Right lobe of liver (tissue), 6 donors: Measurements from ENCODE around the gene COX7B. TPM values are rescaled to one million over a fixed set of nuclear protein-coding genes. Genes with fewer than 3 reads are reported as not detected.

Experiments
- ATAC-seq, 4 donors: fragments of 200-7000 bp; cut with Tn5 transposase; one replicate each; pipeline ENCODE4 v1.9.1; 2020; ENCODE audit warnings: mild to moderate bottlenecking in 4 of 4, moderate library complexity in 4 of 4
- DNase-seq, 3 donors: peaks; one replicate each; pipeline ENCODE4 v3.0.0-alpha.2; 2020
- H3K27ac ChIP-seq, 3 donors: fragments of 200-600 bp; one replicate each; pipeline ENCODE4 v1.8.0; 2022
- H3K27me3 ChIP-seq, 2 donors: fragments of 200-600 bp; one replicate each; pipeline ENCODE4 v1.8.0; 2022
- H3K36me3 ChIP-seq, 4 donors: fragments of 200-600 bp; sonication (generic) in 1 of 4; one replicate each; pipeline versions ENCODE4 v1.5.1 to v1.8.0; 2017 to 2022; ENCODE audit warnings: control low read depth in 1 of 4
- H3K4me1 ChIP-seq, 4 donors: fragments of 200-600 bp; sonication (generic) in 1 of 4; one replicate each; pipeline versions ENCODE4 v1.5.1 to v1.8.0; 2017 to 2022; ENCODE audit warnings: control low read depth in 1 of 4
- H3K4me3 ChIP-seq, 3 donors: fragments of 200-600 bp; one replicate each; pipeline ENCODE4 v1.8.0; 2022
- H3K9me3 ChIP-seq, 4 donors: fragments of 200-600 bp; sonication (generic) in 1 of 4; one replicate each; pipeline versions ENCODE4 v1.5.1 to v1.8.0; 2017 to 2022; ENCODE audit warnings: control low read depth in 1 of 4
- CTCF ChIP-seq, 4 donors: fragments of 200-600 bp in 3 of 4; fragments of 450-650 bp in 1 of 4; IDR thresholded peaks; one replicate each; pipeline versions ENCODE4 v1.5.1 to v1.8.0; 2016 to 2022; ENCODE audit warnings: antibody characterized with exemption in 4 of 4, mild to moderate bottlenecking in 2 of 4
- POLR2A ChIP-seq: fragments of 450-650 bp; IDR thresholded peaks from one replicate; pipeline ENCODE4 v1.6.1; 2017; ENCODE audit warnings: antibody characterized with exemption, mild to moderate bottlenecking
- WGBS: methylation state at CpG from one replicate; pipeline ENCODE4 v1.1.6; 2018; ENCODE audit warnings: low coverage, low lambda C conversion rate; ENCODE audit not compliant: insufficient coverage; ENCODE audit errors: missing lambda C conversion rate; 5-methylcytosine and 5-hydroxymethylcytosine counted together
- intact Hi-C, 2 donors: fragments of 100-400 bp; cut with DNase I; formaldehyde crosslinking; loops; one replicate each; pipeline versions ENCODE4 v1.11.2 to v1.14.1; 2022
- total RNA-seq, 6 experiments: library from RNA; depleted of rRNA in 2 of 6; stranded (reverse); fragments of >200 nt in 2 of 6; fragmentation: NEBNext Ultra II Directional in 3 of 6; extraction: Animal tissue kit (Norgen Biotek cat#: 25700) in 3 of 6; gene quantifications; one replicate each; pipeline versions ENCODE4 v1.1.0 to v1.2.4, GENCODE V29; 2016 to 2023
- donor health status: DM: no; HTN: yes; CAD: no.
- donor health status: DM: no; HTN: no; CAD: no.
- donor health status: DM: no; HTN: no; CAD: no.
- donor health status: DM: no; HTN: yes; CAD: no.
- donor health status: DM: no; HTN: yes; CAD: no.

The COX7B gene
- total RNA-seq, 6 experiments from 2014 or later: 144 to 906 (median 181) TPM

DNA sequence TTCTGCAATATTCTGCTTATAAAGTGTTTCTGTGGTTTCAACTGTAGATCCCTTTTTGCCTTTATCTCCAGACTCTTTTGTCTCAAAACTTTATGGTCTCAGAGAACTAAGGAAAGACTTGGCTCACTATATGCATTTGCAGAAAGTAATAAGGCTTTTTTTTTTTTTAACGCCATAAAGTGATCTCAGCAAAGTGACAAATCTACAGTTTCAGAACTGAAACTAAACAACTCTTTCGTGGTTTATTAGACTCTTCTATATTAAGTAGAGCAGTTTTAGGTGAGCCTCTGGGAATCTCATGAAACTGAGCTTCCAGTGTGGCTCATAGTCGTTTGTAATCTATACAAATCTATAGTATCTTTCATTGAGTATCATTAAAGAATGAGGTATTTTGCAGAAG, 26.5 kb downstream of the COX7B start:
- TF ChIP-seq POLR2A (no peak), CTCF (IDR thresholded peaks at IDR 0.05) (no peak)
- Histone ChIP-seq H3K4me1 (no peaks in the 10 kb centered on the region), H3K4me3 (no peak overlapping the region), H3K27me3 (no peaks in the 10 kb centered on the region), H3K9me3 (no peaks in the 10 kb centered on the region), H3K27ac (no peak overlapping the region), H3K36me3 (no peaks in the 10 kb centered on the region)
- 23% methylated on average over 3 of the region's 3 CpGs for WGBS
- intact Hi-C loops: no loop called here
- ATAC-seq: no peak
- DNase-seq: no peak

DNA sequence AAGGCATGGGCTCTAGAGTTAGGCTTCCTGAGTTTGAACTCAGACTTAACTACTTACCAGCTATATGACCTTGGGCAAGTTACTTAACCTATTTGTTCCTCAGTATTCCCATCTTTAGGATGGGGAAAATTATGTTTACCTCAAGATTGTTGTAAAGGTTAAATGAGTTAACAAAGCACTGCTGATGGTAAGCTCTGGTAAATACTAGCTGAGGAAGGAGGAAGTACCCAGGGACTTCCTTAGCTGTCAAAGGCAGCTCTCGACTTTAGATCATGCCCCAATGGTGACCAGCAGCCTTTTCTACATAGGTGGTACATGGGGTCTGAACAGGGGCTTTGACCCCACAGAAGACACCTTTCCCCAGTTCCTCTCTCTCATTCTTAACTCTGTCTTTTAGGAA, 31.3 kb downstream of the COX7B start:
- Histone ChIP-seq H3K4me1 (no peaks in the 10 kb centered on the region), H3K9me3 (no peaks in the 10 kb centered on the region), H3K27me3 (no peaks in the 10 kb centered on the region), H3K36me3 (no peaks in the 10 kb centered on the region), H3K4me3 (no peak overlapping the region), H3K27ac (no peak overlapping the region)
- TF ChIP-seq CTCF (IDR thresholded peaks at IDR 0.05) (no peak), POLR2A (no peak)
- DNase-seq (no peak), ATAC-seq (no peak)
- WGBS: 43% methylated on average over 1 of the region's 1 CpG
- intact Hi-C loops: no loop called here

DNA sequence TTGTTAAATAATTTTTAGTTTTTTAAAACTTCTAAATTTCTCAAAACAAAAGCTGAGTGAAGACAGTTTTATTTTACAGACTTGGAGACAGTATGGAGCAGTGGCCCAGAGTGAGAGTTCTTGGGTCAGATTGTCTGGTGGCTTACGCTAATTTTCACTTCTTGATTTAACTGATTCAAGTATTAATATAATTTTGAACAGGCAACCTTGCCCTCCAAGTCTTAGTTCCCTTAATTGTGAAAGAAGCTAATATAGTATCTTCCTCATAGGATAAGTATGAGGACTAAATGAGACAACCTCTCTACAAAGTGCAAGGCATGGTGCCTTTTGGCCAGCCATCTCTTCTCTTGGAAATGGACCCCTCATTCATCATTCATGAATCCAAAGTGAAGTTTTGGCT, 36.6 kb downstream of the COX7B start:
- TF ChIP-seq CTCF (IDR thresholded peaks at IDR 0.05) (no peak), POLR2A (no peak)
- no peak for ATAC-seq
- no peaks in the 10 kb centered on the region for H3K27me3 ChIP-seq

GRCh38 chrX:77936299-77936698, 37.0 kb downstream of the COX7B start:
- Histone ChIP-seq H3K4me3 (no peak overlapping the region), H3K36me3 (no peaks in the 10 kb centered on the region), H3K4me1 (no peaks in the 10 kb centered on the region), H3K27me3 (no peaks in the 10 kb centered on the region), H3K9me3 (no peaks in the 10 kb centered on the region), H3K27ac (no peak overlapping the region)
- TF ChIP-seq POLR2A: no peak
- no peak for TF ChIP-seq CTCF (IDR thresholded peaks at IDR 0.05)
- ATAC-seq: no peak
- no peak for DNase-seq
- intact Hi-C loops: no loop called here

More for the DNA sequence above, 36.6 kb downstream of the COX7B start:
- Histone ChIP-seq H3K36me3 (no peaks in the 10 kb centered on the region), H3K4me3 (no peak overlapping the region), H3K4me1 (no peaks in the 10 kb centered on the region), H3K9me3 (no peaks in the 10 kb centered on the region), H3K27ac (no peak overlapping the region)
- intact Hi-C loops: no loop called here
- WGBS: 35% methylated on average over 1 of the region's 1 CpG
- no peak for DNase-seq

DNA sequence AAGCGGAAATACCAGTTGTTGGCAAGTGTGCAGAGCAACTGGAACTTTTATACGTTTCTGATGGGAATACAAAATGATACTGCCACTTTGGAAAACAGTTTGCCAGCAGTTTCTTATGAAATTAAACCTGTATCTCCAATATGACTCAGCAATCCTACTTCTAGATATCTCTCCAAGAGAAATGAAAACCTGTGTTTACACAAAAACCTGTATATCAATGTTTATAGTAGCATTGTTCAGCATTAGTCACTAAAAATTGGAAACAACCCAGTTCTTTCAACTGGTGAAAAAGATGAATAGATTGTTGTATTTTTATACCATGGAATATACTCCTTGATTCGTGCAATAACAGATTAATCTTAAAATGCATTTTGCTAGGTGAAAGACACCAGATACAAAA, 38.0 kb downstream of the COX7B start:
- H3K4me3 ChIP-seq: no peak overlapping the region
- TF ChIP-seq POLR2A: no peak
- TF ChIP-seq CTCF (IDR thresholded peaks at IDR 0.05): no peak
- H3K4me1 ChIP-seq: no peaks in the 10 kb centered on the region
- H3K27ac ChIP-seq: no peak overlapping the region
- 17% methylated on average over 3 of the region's 3 CpGs for WGBS
- no peaks in the 10 kb centered on the region for H3K27me3 ChIP-seq
- ATAC-seq (peak in 1 of 4 donors; percentile 25), DNase-seq (no peak)
- H3K36me3 ChIP-seq: no peaks in the 10 kb centered on the region
- no peaks in the 10 kb centered on the region for H3K9me3 ChIP-seq
- intact Hi-C loops: no loop called here
